K562 (cell line): Measurements from ENCODE around the gene PLCE1. TPM values are rescaled to one million over a fixed set of nuclear protein-coding genes. Genes with fewer than 3 reads are reported as not detected.

Experiments
- DEAF1 ChIP-seq: fragments of 450-650 bp; formaldehyde crosslinking; IDR thresholded peaks from 2 replicates; pipeline ENCODE4 v1.4.0; 2020; ENCODE audit warnings: mild to moderate bottlenecking, moderate library complexity
- ETV1 ChIP-seq: fragments of 450-650 bp; conservative IDR thresholded peaks from 2 replicates; pipeline ENCODE4 v1.6.1; 2016; ENCODE audit warnings: missing genetic modification characterization, control low read depth, low read depth, missing compliant biosample characterization
- ETV5 ChIP-seq: sonication (generic); formaldehyde crosslinking; IDR thresholded peaks from 2 replicates; pipeline ENCODE4 v1.4.0; 2020; ENCODE audit warnings: low read depth, mild to moderate bottlenecking, missing genetic modification reagents
- HDAC8 ChIP-seq: fragments of 450-650 bp; IDR thresholded peaks from 2 replicates; pipeline ENCODE4 v1.6.1; 2016; ENCODE audit warnings: mild to moderate bottlenecking, missing genetic modification characterization, moderate library complexity, missing compliant biosample characterization
- MEIS2 ChIP-seq: fragments of 450-650 bp; IDR thresholded peaks from 2 replicates; pipeline ENCODE4 v1.6.1; 2014; ENCODE audit warnings: mild to moderate bottlenecking; ENCODE audit not compliant: partially characterized antibody
- MYC ChIP-seq, 2 experiments: fragments of 250-450 bp in 1 of 2; sonication (Bioruptor Pico) in 1 of 2; IDR thresholded peaks; 2 replicates each; pipeline versions ENCODE4 v1.5.1 to v1.6.1; 2012 to 2021; ENCODE audit warnings: low read depth in 2 of 2, borderline replicate concordance in 1 of 2, improper control_type of control experiment in 1 of 2, low read length in 1 of 2, mild to moderate bottlenecking in 1 of 2, moderate library complexity in 1 of 2
- NR1H2 ChIP-seq: sonication (generic); formaldehyde crosslinking; IDR thresholded peaks from 2 replicates; pipeline ENCODE4 v1.4.0; 2020; ENCODE audit warnings: mild to moderate bottlenecking, missing genetic modification reagents
- PHF8 ChIP-seq: fragments of 200-600 bp; sonication (generic); IDR thresholded peaks from 2 replicates; pipeline ENCODE4 v1.6.1; 2012; ENCODE audit warnings: mixed run types, mild to moderate bottlenecking, inconsistent platforms, low read length, moderate library complexity, borderline replicate concordance
- RAD21 ChIP-seq, 2 experiments: fragments of 250-450 bp in 1 of 2; fragments of 450-650 bp in 1 of 2; sonication (Bioruptor Pico) in 1 of 2; formaldehyde crosslinking in 1 of 2; IDR thresholded peaks in 1 of 2; conservative IDR thresholded peaks in 1 of 2; 2 replicates each; pipeline versions ENCODE4 v1.4.0 to v1.8.0; 2020 to 2022; ENCODE audit warnings: mild to moderate bottlenecking in 2 of 2, moderate library complexity in 1 of 2
- RBFOX2 ChIP-seq: fragments of 200-400 bp; formaldehyde crosslinking; IDR thresholded peaks from 2 replicates; pipeline ENCODE4 v1.6.1; 2017; ENCODE audit warnings: low read depth, mild to moderate bottlenecking, low read length, moderate library complexity
- REST ChIP-seq, 2 experiments: fragments of 450-650 bp; formaldehyde crosslinking in 1 of 2; IDR thresholded peaks; 2 replicates each; pipeline versions ENCODE4 v1.4.0 to v1.6.1; 2014 to 2020; ENCODE audit warnings: mild to moderate bottlenecking in 2 of 2, borderline replicate concordance in 1 of 2, low read depth in 1 of 2
- WHSC1 ChIP-seq: IDR thresholded peaks from one replicate; pipeline ENCODE4 v1.6.1; 2012; ENCODE audit warnings: low read length, control low read depth, inconsistent platforms
- polyA plus RNA-seq, 8 experiments: library from polyadenylated mRNA; depleted of rRNA in 4 of 8; stranded (reverse) in 5 of 8; unstranded in 3 of 8; fragments of >200 nt; fragmentation: Nextera tagmentation in 2 of 8; fragmentation: Illumina TruSeq in 1 of 8; extraction: Ambion mirVana in 2 of 8; extraction: Trizol in 1 of 8; gene quantifications; 2 replicates each; pipeline versions ENCODE4 v1.2.1 to v1.2.3, GENCODE V29; 2011 to 2014; ENCODE audit warnings: inconsistent platforms in 1 of 8, missing spikeins in 1 of 8
- total RNA-seq, 7 experiments: library from RNA; depleted of rRNA in 6 of 7; stranded (reverse); fragments of >200 nt in 6 of 7; fragmentation: Illumina TruSeq in 2 of 7; extraction: Trizol in 2 of 7; gene quantifications; 2 replicates each; pipeline versions ENCODE4 v1.2.1 to v1.2.3, GENCODE V29; 2011 to 2021; ENCODE audit warnings: low replicate concordance in 1 of 7

Gene PLCE1
- total and polyA plus RNA-seq, 9 of the 15 experiments (the other 6 are each of a cell fraction or from before 2014, with no cell fraction given) = under 0.01 to 0.52 (median 0.13) TPM; not detected in 5

- TF ChIP-seq NR1H2 (CRISPR knock-in tag) (no peak), REST (IDR thresholded peaks at IDR 0.05; ENCODE audit: borderline replicate concordance) (no peak), REST (CRISPR knock-in tag; IDR thresholded peaks at IDR 0.05; ENCODE audit: low read depth) (no peak), WHSC1 (no peak), MYC (IDR thresholded peaks at IDR 0.05; ENCODE audit: low read depth, low read length) (no peak), MYC (CRISPR knock-in tag; IDR thresholded peaks at IDR 0.05; ENCODE audit: borderline replicate concordance, low read depth) (no peak), MEIS2 (no peak), ETV1 (tag) (no peak), ETV5 (CRISPR knock-in tag) (no peak), HDAC8 (no peak), RBFOX2 (no peak), RAD21 (CRISPR knock-in tag; conservative IDR thresholded peaks at IDR 0.05 in 1 of 2, IDR thresholded peaks at IDR 0.05 in 1 of 2) (no peak), PHF8 (no peak), DEAF1 (no peak)
Measured at GRCh38 chr10:94041206-94041605, 47.5 kb downstream of the PLCE1 start (continued).
